ENCODE results near the gene STARD10. TPM values are rescaled to one million over a fixed set of nuclear protein-coding genes. Genes with fewer than 3 reads are reported as not detected.

The STARD10 gene
- total RNA-seq (2022; extraction: Qiagen RNA extraction; ENCODE audit: low read depth) = 16.8 to 20.3 TPM (median 18.3 TPM) in 5 replicates

GRCh38 chr11:72793425-72794367 is at the start of gene STARD10:
TSS of gene STARD10 (minus strand) at chr11:72794047. CDS start at chr11:72781181, 12,866 bp downstream.

GRCh38 chr11:72814286-72815109 is 20.7 kb upstream of the STARD10 start, which contains the start of gene ATG16L2:
TSS of gene ATG16L2 (plus strand) at chr11:72814411. CDS start at chr11:72814446, 35 bp downstream.

GRCh38 chr11:72752088-72752914 is 41.5 kb downstream of the STARD10 start, which contains the start of gene ARAP1:
TSS of gene ARAP1 (minus strand) at chr11:72752408. CDS start at chr11:72727128, 25,280 bp downstream.

Other genes with a start within 250 kb of the STARD10 start
- 1.4 to 2.2 TPM (median 1.6 TPM) in 5 replicates for gene PDE2A, start 119.6 kb downstream of the STARD10 start, total RNA-seq (2022; extraction: Qiagen RNA extraction; ENCODE audit: low read depth)
- gene ARAP1, start 41.6 kb downstream of the STARD10 start, total RNA-seq (2022; extraction: Qiagen RNA extraction; ENCODE audit: low read depth) = 24.2 to 33.0 TPM (median 28.8 TPM) in 5 replicates
- gene ATG16L2, start 20.4 kb upstream of the STARD10 start, total RNA-seq (2022; extraction: Qiagen RNA extraction; ENCODE audit: low read depth) = 2.4 to 4.5 TPM (median 4.2 TPM) in 5 replicates